SK-N-SH (cell line): ENCODE measurements around the gene ANGPTL8. TPM values are rescaled to one million over a fixed set of nuclear protein-coding genes. Genes with fewer than 3 reads are reported as not detected.

Experiments
- CTCF ChIA-PET: fragments of 300-600, 350-600 bp; formaldehyde crosslinking; extraction: SDS; loops from one replicate; lab custom pipeline; 2021; lab: Yijun Ruan, JAX
- POLR2A ChIA-PET: fragments of 350-600 bp; sonication (Branson Sonifier 250); formaldehyde crosslinking; extraction: SDS; loops from one replicate; lab custom pipeline; 2020; ENCODE audit warnings: antibody characterized with exemption, inconsistent platforms; lab: Yijun Ruan, JAX
- DNase-seq: peaks from one replicate; pipeline ENCODE4 v3.0.0; 2012
- H2AFZ ChIP-seq: fragments of 200-600 bp; sonication (generic); 2 replicates; pipeline ENCODE4 v1.8.1; 2016; ENCODE audit warnings: antibody characterized with exemption, mild to moderate bottlenecking, low read depth
- H3F3A ChIP-seq: fragments of 200-600 bp; sonication (generic); replicated peaks from 2 replicates; pipeline ENCODE3; 2016; ENCODE audit warnings: antibody characterized with exemption, mild to moderate bottlenecking; ENCODE audit not compliant: insufficient read depth
- H3K27ac ChIP-seq, 2 experiments: fragments of 200-500 bp in 1 of 2; fragments of 200-600 bp in 1 of 2; sonication (Bioruptor generic) in 1 of 2; sonication (generic), shearing (Covaris generic) in 1 of 2; 2 replicates each; pipeline versions ENCODE4 v1.5.1 to v1.6.1; 2014 to 2016; ENCODE audit warnings: low read depth in 2 of 2, inconsistent platforms in 1 of 2, low read length in 1 of 2, mild to moderate bottlenecking in 1 of 2, mixed read lengths in 1 of 2
- H3K27me3 ChIP-seq: fragments of 200-600 bp; sonication (generic), shearing (Covaris generic); 2 replicates; pipeline ENCODE4 v1.6.1; 2016; ENCODE audit warnings: mixed run types; ENCODE audit not compliant: insufficient read depth
- H3K36me3 ChIP-seq, 2 experiments: fragments of 200-500 bp in 1 of 2; fragments of 200-600 bp in 1 of 2; sonication (Bioruptor generic) in 1 of 2; sonication (generic) in 1 of 2; replicated peaks in 1 of 2; 2 replicates each; pipeline versions ENCODE3 to v1.5.1; 2014 to 2016; ENCODE audit warnings: low read length in 1 of 2, mild to moderate bottlenecking in 1 of 2; ENCODE audit not compliant: insufficient read depth in 2 of 2, control insufficient read depth in 1 of 2
- H3K4me1 ChIP-seq, 2 experiments: fragments of 200-500 bp in 1 of 2; fragments of 200-600 bp in 1 of 2; sonication (Bioruptor generic) in 1 of 2; sonication (generic), shearing (Covaris generic) in 1 of 2; 2 replicates each; pipeline versions ENCODE4 v1.5.1 to v1.6.1; 2014 to 2016; ENCODE audit warnings: low read depth in 1 of 2, low read length in 1 of 2, mixed run types in 1 of 2; ENCODE audit not compliant: insufficient read depth in 2 of 2, control insufficient read depth in 1 of 2
- H3K4me2 ChIP-seq: fragments of 200-600 bp; sonication (generic), shearing (Covaris generic); 2 replicates; pipeline ENCODE4 v1.6.1; 2017; ENCODE audit warnings: mixed run types
- H3K4me3 ChIP-seq, 2 experiments: fragments of 200-500 bp in 1 of 2; fragments of 200-600 bp in 1 of 2; sonication (Bioruptor generic) in 1 of 2; sonication (generic), shearing (Covaris generic) in 1 of 2; 2 replicates each; pipeline versions ENCODE4 v1.5.1 to v1.8.1; 2014 to 2016; ENCODE audit warnings: low read depth in 2 of 2, inconsistent platforms in 1 of 2, low read length in 1 of 2, mild to moderate bottlenecking in 1 of 2, mixed read lengths in 1 of 2, moderate library complexity in 1 of 2
- H3K79me2 ChIP-seq: fragments of 200-600 bp; sonication (generic); 2 replicates; pipeline ENCODE4 v1.8.1; 2017; ENCODE audit warnings: mild to moderate bottlenecking; ENCODE audit not compliant: insufficient read depth
- H3K9ac ChIP-seq: fragments of 200-600 bp; sonication (generic); 2 replicates; pipeline ENCODE4 v1.6.1; 2017; ENCODE audit warnings: mixed run types
- H3K9me2 ChIP-seq: fragments of 200-600 bp; sonication (generic); 2 replicates; pipeline ENCODE4 v1.6.1; 2017; ENCODE audit warnings: mixed run types
- H3K9me3 ChIP-seq: fragments of 200-600 bp; sonication (generic); 2 replicates; pipeline ENCODE4 v1.6.1; 2017; ENCODE audit warnings: mixed run types, mild to moderate bottlenecking, moderate library complexity
- H4K20me1 ChIP-seq: fragments of 200-600 bp; sonication (generic); 2 replicates; pipeline ENCODE4 v1.6.1; 2017; ENCODE audit warnings: mild to moderate bottlenecking, mixed run types; ENCODE audit not compliant: insufficient read depth
- EP300 ChIP-seq, 2 experiments: IDR thresholded peaks; 2 replicates each; pipeline versions ENCODE4 v1.4.0 to v1.6.1; 2012; ENCODE audit warnings: borderline replicate concordance in 1 of 2, low read depth in 1 of 2, low read length in 1 of 2
- POLR2AphosphoS5 ChIP-seq: IDR thresholded peaks from 2 replicates; pipeline ENCODE4 v1.6.1; 2012; ENCODE audit warnings: low read depth, low read length
- RAD21 ChIP-seq: IDR thresholded peaks from 2 replicates; pipeline ENCODE4 v1.6.1; 2012; ENCODE audit warnings: mild to moderate bottlenecking, low read length
- WGBS: methylation state at CpG from one replicate; pipeline ENCODE4 v1.1.6; 2017; ENCODE audit warnings: low lambda C conversion rate; 5-methylcytosine and 5-hydroxymethylcytosine counted together
- polyA plus RNA-seq, 3 experiments: library from polyadenylated mRNA; depleted of rRNA; stranded (reverse); fragments of >200 nt; gene quantifications; 2 replicates each; pipeline ENCODE4 v1.2.3, GENCODE V29; 2012
- TF ChIP-seq, protein P1 (sequence below): IDR thresholded peaks from 2 replicates; pipeline ENCODE4; 2012
- TF ChIP-seq, protein P2 (sequence below): IDR thresholded peaks from 2 replicates; pipeline ENCODE4 v1.4.0; 2012; ENCODE audit warnings: low read depth, borderline replicate concordance
- TF ChIP-seq, protein P3 (sequence below): IDR thresholded peaks from 2 replicates; pipeline ENCODE4 v1.6.1; 2012; ENCODE audit warnings: mild to moderate bottlenecking, low read depth, low read length, moderate library complexity

The ANGPTL8 gene
- polyA plus RNA-seq, 1 of the 3 experiments (the other 2 are of a cell fraction) = 0.21 TPM

DNA sequence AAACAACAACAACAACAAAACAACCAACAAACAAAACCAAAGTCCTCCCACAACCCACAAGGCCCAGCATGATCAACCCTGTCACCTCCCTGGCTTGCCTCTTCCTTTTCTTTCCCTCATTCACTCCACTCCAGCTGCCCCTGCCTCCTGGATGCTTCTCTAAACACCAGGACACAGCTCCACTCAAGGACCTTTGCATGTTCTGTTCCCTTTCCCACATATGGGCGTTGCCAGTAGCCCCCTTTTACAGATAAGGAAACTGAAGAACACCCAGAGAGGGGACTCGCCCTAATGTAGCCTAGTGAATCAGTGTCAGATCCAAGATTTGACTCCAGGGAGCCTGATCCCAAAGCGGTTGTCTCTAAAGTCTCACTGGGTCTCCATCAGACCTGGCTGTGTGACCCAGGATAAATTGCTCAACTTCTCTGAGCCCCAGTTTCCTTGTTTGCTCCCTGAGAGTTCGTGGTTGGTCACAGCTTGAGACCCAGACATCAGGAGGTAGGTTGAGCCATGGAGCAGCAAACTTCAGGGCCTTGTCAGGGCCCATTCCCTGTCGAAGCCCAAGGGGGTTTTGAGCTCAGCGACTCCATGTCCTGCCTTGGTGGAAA, 25.9 kb downstream of the ANGPTL8 start:
- CTCF ChIA-PET = interaction anchor here (0.6 to 9.6 kb wide), 6 partner anchors 9 to 29 kb away, joined by 3 to 57 read pairs (median 4); no protein-coding TSS in a partner anchor
- no peaks in the 10 kb centered on the region for H3K9me2 ChIP-seq

More for the DNA sequence above, 25.9 kb downstream of the ANGPTL8 start:
- TF ChIP-seq, protein P1, sequence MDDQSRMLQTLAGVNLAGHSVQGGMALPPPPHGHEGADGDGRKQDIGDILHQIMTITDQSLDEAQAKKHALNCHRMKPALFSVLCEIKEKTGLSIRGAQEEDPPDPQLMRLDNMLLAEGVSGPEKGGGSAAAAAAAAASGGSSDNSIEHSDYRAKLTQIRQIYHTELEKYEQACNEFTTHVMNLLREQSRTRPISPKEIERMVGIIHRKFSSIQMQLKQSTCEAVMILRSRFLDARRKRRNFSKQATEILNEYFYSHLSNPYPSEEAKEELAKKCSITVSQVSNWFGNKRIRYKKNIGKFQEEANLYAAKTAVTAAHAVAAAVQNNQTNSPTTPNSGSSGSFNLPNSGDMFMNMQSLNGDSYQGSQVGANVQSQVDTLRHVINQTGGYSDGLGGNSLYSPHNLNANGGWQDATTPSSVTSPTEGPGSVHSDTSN = no peak
- TF ChIP-seq EP300 (IDR thresholded peaks at IDR 0.05; ENCODE audit: borderline replicate concordance in 1 of 2, low read depth in 1 of 2, low read length in 1 of 2) (no peak), POLR2AphosphoS5 (no peak), RAD21 (no peak)
- TF ChIP-seq, protein P2, sequence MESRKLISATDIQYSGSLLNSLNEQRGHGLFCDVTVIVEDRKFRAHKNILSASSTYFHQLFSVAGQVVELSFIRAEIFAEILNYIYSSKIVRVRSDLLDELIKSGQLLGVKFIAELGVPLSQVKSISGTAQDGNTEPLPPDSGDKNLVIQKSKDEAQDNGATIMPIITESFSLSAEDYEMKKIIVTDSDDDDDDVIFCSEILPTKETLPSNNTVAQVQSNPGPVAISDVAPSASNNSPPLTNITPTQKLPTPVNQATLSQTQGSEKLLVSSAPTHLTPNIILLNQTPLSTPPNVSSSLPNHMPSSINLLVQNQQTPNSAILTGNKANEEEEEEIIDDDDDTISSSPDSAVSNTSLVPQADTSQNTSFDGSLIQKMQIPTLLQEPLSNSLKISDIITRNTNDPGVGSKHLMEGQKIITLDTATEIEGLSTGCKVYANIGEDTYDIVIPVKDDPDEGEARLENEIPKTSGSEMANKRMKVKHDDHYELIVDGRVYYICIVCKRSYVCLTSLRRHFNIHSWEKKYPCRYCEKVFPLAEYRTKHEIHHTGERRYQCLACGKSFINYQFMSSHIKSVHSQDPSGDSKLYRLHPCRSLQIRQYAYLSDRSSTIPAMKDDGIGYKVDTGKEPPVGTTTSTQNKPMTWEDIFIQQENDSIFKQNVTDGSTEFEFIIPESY = no peak
- TF ChIP-seq, protein P3, sequence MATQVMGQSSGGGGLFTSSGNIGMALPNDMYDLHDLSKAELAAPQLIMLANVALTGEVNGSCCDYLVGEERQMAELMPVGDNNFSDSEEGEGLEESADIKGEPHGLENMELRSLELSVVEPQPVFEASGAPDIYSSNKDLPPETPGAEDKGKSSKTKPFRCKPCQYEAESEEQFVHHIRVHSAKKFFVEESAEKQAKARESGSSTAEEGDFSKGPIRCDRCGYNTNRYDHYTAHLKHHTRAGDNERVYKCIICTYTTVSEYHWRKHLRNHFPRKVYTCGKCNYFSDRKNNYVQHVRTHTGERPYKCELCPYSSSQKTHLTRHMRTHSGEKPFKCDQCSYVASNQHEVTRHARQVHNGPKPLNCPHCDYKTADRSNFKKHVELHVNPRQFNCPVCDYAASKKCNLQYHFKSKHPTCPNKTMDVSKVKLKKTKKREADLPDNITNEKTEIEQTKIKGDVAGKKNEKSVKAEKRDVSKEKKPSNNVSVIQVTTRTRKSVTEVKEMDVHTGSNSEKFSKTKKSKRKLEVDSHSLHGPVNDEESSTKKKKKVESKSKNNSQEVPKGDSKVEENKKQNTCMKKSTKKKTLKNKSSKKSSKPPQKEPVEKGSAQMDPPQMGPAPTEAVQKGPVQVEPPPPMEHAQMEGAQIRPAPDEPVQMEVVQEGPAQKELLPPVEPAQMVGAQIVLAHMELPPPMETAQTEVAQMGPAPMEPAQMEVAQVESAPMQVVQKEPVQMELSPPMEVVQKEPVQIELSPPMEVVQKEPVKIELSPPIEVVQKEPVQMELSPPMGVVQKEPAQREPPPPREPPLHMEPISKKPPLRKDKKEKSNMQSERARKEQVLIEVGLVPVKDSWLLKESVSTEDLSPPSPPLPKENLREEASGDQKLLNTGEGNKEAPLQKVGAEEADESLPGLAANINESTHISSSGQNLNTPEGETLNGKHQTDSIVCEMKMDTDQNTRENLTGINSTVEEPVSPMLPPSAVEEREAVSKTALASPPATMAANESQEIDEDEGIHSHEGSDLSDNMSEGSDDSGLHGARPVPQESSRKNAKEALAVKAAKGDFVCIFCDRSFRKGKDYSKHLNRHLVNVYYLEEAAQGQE = no peak
- H3K27me3 ChIP-seq = no peaks in the 10 kb centered on the region
- no peaks in the 10 kb centered on the region for H3K36me3 ChIP-seq
- H3K4me2 ChIP-seq = no peak overlapping the region
- no peak overlapping the region for H3K27ac ChIP-seq
- no peak overlapping the region for H2AFZ ChIP-seq
- H3K4me3 ChIP-seq = no peak overlapping the region
- WGBS = 78% methylated on average over 4 of the region's 6 CpGs
- no peak for DNase-seq
- no peaks in the 10 kb centered on the region for H4K20me1 ChIP-seq
- H3K9me3 ChIP-seq = no peaks in the 10 kb centered on the region
- no peaks in the 10 kb centered on the region for H3K79me2 ChIP-seq
- H3F3A ChIP-seq = peaks cover 4% of the 10 kb centered on the region
- POLR2A ChIA-PET = interaction anchor here (1.0 kb wide), 1 partner anchor 109 kb away, joined by 3 read pairs; the partner anchor contains the start of gene SWSAP1
- H3K4me1 ChIP-seq = peaks cover 9 to 13% of the 10 kb centered on the region in 2 experiments; a peak in 1 of 4 replicates
- H3K9ac ChIP-seq = no peak overlapping the region
